ENCODE results near the gene LIPC.
"Not testable (repeated sequence)": the region's sequence is repeated elsewhere in the genome, so short reads cannot be mapped to it uniquely, and the experiment has no call there.

Gene LIPC

DNA sequence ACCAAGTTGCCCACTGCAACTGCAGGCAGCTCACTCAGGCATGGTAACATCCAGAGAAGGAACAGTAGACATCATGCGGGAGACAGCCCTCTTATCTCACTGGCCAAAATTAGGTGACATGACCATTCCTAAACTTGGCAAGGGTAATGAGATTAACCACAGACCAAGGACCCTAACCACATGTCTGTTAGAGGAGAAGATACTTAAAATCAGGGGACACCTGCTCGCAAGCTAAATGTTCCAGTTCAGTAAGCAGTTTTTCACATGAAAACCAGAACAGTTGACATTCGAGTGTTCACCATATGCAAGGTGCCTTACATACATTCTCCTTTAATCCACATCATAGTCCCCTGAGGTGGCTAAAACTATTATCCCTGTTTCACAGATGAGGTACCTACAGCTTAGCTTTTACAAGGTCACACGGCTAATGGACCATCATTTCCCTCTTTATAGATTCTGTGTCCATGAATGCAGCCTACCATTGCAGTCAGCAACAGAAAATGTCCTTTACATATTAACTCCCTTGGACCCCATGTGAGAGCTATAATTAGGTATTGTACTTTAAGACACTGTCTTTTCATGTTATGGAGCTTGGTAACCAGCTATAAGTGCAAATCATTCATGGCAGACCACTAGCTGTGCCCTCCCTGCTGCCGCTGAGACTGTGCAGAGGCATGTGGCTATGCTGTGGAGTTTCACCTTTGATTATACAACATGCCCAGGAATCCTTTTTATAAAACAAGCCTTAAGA is 154.1 kb downstream of the LIPC start:
- DNase-seq (ENCODE audit: low read depth in 2 of 2), result no peak

DNA sequence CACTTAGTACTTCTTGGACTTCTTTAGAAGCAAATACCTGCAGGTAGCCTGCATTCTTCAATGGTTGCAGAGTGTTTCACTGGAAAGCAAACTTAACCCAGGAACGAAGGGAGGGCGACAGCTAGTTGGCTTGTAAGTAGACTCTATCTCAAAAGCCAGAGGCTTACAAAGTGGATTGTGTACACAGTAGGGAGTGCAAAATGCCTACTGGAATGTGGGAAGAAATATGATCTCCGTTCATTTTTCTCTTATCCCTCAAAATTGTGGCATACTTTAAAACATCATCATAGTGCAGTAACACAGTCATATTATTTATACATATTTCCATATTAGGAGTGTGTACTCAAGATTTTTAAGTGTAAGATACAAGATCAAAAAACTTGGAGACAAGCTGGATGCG is 155.7 kb downstream of the LIPC start:
- DNase-seq (ENCODE audit: low read depth in 2 of 2), result no peak

DNA sequence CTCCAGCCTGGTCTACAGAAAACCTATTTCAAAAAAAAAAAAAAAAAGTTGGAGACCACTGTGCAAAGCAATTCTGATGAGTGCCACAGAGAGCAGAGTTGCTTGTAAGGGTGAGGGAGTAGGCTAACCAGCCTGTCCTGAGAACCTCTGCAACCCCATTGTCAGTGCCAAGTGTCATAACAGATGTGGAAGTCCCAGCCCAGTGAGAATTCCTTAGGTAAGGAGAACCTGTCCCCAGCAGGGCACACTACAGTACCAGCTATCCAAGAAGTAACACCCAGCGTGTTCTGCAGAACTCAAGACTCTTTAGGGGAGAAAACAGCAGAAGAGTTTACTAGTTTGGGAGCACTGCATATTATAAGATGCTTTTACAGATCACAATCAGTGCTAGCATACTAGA is 156.3 kb downstream of the LIPC start:
- DNase-seq (ENCODE audit: low read depth in 2 of 2), result no peak

DNA sequence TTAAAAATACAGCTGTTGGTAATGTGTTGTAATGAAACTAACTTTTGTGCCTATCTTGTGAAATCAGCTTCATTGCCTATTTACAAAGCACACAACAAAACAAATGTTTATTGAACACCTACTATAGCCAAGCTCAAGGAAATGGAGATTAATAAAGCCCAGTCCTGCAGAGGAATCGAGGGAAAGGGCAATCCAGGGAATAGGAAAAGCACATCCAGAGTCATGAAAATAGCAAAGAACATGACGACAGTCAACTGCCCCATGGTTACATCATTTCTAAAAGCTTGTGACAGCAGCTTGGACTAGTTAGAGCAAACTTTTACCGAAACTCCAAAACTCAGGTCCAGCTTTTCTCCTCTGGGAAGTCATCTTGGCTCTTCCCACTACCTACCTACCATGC is 157.3 kb downstream of the LIPC start:
- DNase-seq (ENCODE audit: low read depth in 2 of 2), result no peak

DNA sequence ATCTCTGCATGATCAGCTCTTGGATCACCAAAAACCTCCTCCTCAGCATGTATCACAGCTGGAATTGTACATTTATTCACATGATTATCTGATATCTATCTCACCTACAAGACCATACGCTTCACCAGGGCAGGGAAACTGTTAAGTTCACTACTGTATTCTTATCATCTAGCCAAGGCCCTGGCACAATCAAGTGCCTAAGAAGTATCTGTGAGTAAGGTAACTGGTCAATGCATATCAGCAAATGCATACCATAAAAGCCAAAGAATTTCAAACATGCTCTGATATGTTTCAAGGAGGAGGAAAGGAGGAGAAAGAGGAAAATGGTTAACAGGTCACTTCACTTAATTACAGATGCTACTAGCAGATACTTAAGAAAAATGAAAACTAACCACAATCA is 158.4 kb downstream of the LIPC start:
- DNase-seq (ENCODE audit: low read depth in 2 of 2), result no peak

DNA sequence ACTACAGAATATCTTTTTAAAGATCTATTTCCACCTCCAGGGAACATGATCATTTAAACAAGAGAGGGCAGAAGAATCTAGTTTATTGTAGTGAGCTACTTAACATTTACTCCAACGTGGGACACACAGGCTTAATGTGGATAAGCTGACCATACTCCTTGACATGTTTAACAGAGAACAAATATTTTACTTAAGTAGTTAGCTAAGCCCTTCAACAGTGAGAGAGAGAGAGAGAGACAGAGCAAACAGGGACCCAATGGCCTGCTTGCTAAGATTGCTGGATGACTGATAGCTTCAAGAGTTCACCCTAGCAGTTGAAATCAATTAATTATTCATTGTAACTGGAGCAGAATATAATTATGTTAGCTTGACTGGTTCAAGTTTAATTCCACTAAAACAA is 159.1 kb downstream of the LIPC start:
- no peak for DNase-seq (ENCODE audit: low read depth in 2 of 2)

DNA sequence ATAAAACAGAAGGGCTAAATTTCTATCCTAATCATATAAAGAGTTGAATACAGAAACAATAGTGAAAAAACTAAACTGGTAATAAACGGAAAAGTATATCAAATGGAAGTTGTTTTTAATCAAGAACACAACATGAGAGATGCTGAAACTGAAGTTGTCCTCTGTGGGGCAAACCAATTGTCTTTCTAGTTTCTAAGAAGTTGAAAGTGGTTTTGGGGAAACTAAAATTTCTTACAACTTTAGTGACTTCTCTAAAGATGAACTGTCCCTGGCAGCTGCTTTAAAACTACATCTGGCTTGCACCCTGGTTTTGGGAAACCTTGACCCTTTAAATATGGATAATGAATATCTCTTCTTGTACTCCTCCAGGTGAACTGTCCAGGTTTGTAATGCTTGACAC is 162.1 kb downstream of the LIPC start:
- DNase-seq (ENCODE audit: low read depth in 2 of 2), result no peak

- DNase-seq (ENCODE audit: low read depth in 2 of 2), result no peak
Observed at GRCh38 chr15:58594898-58595297, 163.1 kb downstream of the LIPC start.

GRCh38 chr15:58595516-58596263 is 163.9 kb downstream of the LIPC start:
- no peak for DNase-seq (ENCODE audit: low read depth in 2 of 2)

DNA sequence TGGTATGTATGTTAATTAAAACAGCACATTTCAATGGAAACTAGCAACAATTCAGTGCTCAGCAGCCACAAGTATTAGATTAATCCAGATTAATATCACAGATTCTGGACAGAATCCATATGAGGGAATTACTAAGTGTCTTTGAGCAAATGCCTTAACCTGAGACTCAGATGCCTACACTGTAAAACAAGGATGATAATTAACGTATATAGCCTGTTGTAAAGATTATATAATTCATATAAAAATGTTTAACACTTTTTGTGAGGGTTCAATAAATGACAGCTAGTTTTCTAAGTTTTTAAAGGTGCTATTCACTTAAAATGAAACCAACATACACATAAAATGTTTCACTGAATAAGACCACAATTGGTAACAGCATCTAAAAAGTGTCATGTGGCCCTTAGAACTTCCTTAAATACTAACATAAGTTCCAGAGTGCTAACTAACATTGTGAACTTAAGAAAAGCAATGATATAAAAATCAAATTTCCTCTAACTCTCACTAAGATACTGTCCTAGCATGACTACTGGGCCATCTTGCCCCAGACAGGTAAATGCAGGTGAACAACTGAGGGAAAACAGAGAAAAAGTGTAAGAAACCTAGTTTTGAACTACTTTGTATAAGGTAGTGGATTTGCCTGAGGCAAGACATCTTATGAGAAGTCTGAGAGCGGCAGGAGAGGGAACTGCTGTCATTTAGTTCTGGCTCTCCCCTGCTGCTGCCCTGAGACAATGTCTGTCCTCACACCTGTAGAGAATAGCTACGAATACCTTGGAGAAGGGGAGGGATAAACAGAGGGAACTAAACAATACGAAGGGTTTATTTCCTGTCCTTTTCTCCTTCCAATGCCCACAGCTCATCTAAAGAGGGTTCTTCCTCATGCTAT is 166.4 kb downstream of the LIPC start:
- DNase-seq (ENCODE audit: low read depth in 2 of 2), result no peak

GRCh38 chr15:58598829-58599210 is 167.0 kb downstream of the LIPC start:
- DNase-seq (ENCODE audit: low read depth in 2 of 2), result no peak

- no peak for DNase-seq (ENCODE audit: low read depth in 2 of 2)
Observed at GRCh38 chr15:58602823-58603222, 171.0 kb downstream of the LIPC start.

- not testable (repeated sequence) for DNase-seq (ENCODE audit: low read depth in 2 of 2)
Observed at GRCh38 chr15:58603927-58604326, 172.1 kb downstream of the LIPC start.

DNA sequence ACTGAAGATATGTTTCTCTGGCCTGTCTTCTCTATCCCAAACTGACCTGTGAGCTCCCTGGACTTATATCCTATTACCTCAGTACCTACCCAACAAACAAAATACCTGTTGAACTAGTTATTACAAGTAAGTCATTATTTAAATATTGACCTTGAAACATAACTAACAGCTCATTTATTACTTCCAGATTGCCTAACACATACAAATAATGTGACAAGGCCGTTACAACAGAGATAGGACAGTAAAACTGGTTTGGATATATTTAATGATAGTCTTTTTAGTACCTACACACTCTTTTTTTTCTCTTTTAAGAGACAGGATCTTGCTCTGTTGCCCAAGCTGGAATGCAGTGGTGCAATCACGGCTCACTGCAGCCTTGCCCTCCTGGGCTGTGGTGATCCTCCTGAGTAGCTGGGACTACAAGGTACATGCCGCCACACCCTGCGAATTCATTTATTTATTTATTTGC is 172.7 kb downstream of the LIPC start:
- DNase-seq (ENCODE audit: low read depth in 2 of 2), result no peak

DNA sequence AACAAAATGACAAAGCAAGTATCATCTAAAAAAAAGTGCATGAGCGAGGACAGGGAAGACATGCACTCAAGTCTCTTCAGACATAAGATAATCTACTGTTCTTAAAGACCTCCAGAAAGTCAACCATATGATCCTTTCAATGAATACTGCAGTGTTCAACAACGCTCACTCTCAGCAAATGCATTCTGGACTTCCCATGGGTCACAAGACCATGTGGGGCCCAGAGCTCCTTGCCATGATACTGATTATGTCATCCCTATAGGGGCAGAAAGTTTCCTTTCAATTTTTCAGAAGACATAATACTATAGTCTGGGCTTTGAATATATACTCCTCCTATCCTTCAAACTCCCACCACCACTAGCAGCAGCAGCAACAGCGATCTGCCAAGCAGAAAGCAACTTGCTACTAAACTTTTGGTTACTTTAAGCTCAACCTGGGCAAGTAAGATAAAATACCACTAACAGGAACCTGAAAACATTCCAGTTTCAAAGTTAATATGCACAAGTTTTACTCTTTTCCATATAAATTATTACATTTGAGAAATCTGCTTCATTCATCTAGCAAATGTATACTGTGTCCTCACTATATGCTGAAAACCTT is 174.2 kb downstream of the LIPC start:
- DNase-seq (ENCODE audit: low read depth in 2 of 2), result no peak

GRCh38 chr15:58606577-58607080 is 174.8 kb downstream of the LIPC start:
- DNase-seq (ENCODE audit: low read depth in 2 of 2), result no peak

GRCh38 chr15:58608129-58608590 is 176.4 kb downstream of the LIPC start:
- no peak for DNase-seq (ENCODE audit: low read depth in 2 of 2)

- no peak for DNase-seq (ENCODE audit: low read depth in 2 of 2)
Observed at GRCh38 chr15:58608711-58609110, 176.9 kb downstream of the LIPC start.

- no peak for DNase-seq (ENCODE audit: low read depth in 2 of 2)
Observed at GRCh38 chr15:58611731-58612676, 180.2 kb downstream of the LIPC start.

DNA sequence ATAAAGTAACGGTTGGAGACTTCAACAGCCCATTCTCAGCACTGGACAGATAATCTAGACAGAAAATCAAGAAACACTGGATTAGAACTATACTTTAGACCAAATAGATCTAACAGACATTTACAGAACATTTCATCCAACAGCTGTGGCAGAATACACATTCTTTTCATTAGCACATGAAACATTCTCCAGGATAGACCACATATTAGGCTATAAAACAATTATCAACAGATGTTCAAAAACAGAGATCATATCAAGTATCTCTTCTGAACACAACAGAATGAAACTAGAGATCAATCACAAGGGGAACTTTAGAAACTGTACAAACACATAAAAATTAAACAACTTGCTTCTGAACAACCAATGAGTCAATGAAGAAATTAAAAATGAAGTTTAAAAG is 184.4 kb downstream of the LIPC start:
- DNase-seq (ENCODE audit: low read depth in 2 of 2), result no peak

Measured in activated CD4-positive, alpha-beta T cell treated with anti-CD3 and anti-CD28 coated beads for 24 hours (primary cell).